ENCODE data around the gene HBG1.

HBG1 gene

DNA sequence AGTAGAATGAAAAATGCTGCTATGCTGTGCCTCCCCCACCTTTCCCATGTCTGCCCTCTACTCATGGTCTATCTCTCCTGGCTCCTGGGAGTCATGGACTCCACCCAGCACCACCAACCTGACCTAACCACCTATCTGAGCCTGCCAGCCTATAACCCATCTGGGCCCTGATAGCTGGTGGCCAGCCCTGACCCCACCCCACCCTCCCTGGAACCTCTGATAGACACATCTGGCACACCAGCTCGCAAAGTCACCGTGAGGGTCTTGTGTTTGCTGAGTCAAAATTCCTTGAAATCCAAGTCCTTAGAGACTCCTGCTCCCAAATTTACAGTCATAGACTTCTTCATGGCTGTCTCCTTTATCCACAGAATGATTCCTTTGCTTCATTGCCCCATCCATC is 35.0 kb upstream of the HBG1 start:
- DNase-seq (ENCODE audit: low read depth) = no peak
- no peak overlapping the region for H3K4me3 ChIP-seq (ENCODE audit: low read depth, low read length)
- TF ChIP-seq, protein P1, sequence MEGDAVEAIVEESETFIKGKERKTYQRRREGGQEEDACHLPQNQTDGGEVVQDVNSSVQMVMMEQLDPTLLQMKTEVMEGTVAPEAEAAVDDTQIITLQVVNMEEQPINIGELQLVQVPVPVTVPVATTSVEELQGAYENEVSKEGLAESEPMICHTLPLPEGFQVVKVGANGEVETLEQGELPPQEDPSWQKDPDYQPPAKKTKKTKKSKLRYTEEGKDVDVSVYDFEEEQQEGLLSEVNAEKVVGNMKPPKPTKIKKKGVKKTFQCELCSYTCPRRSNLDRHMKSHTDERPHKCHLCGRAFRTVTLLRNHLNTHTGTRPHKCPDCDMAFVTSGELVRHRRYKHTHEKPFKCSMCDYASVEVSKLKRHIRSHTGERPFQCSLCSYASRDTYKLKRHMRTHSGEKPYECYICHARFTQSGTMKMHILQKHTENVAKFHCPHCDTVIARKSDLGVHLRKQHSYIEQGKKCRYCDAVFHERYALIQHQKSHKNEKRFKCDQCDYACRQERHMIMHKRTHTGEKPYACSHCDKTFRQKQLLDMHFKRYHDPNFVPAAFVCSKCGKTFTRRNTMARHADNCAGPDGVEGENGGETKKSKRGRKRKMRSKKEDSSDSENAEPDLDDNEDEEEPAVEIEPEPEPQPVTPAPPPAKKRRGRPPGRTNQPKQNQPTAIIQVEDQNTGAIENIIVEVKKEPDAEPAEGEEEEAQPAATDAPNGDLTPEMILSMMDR (conservative IDR thresholded peaks at IDR 0.05; ENCODE audit: low read depth, low read length) = no peak

DNA sequence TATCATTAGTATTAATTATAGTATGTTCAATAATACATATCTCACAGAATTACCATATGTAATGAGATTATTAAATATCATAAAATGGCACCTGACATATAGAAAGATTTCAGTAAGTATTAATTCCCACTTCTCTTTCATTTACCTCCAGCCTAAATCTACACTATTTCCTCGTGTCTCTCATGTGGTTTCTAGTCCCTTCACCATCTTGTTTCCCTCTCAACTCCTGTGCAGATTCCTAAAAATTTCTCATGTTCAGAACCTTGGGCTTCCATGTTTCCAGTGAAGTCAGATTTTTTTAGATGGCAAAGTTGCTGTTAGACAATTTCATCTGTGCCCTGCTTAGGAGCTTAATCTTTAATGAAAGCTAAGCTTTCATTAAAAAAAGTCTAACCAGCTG is 34.2 kb upstream of the HBG1 start:
- TF ChIP-seq, protein P1 (conservative IDR thresholded peaks at IDR 0.05; ENCODE audit: low read depth, low read length) = no peak
- H3K4me3 ChIP-seq (ENCODE audit: low read depth, low read length) = no peak overlapping the region
- no peak for DNase-seq (ENCODE audit: low read depth)

DNA sequence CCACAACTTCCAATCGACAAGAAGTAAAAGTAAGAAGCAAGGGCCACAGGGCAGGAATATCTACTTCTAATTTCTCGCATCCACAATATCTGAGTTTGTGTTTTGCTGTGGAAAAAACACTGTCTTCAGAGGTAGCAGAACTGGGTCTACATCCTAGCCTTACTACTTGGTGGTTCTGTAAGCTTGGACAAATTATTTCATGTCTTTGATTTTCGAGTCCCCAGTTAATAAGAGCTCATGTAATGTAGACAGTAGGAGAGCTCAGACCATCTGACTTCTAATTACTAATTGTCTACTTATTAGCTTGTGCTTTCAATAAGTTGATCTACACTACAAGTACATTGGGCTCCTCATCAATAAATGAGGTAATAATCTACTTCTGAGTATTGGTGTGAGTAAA is 33.4 kb upstream of the HBG1 start:
- no peak overlapping the region for H3K4me3 ChIP-seq (ENCODE audit: low read depth, low read length)
- TF ChIP-seq, protein P1 (conservative IDR thresholded peaks at IDR 0.05; ENCODE audit: low read depth, low read length) = no peak
- no peak for DNase-seq (ENCODE audit: low read depth)

DNA sequence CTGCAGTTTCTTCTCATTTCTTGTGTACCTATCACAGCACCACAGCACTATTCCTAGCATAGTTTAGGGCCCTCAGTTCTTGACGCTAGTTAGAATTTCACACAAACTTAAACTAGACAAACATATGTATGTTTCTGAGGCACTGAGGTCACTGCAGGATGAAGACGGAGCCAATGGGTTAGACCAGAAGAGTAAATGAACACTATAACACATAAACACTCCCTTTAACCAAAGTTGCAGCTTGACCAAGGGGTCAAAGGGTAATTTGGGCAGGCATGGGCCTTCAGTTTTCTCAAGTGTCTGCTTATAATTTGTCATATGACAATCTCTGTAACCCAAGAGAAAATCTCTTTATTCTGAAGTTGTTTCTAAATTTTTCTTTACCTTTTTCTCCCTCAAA is 33.0 kb upstream of the HBG1 start:
- TF ChIP-seq, protein P1 (conservative IDR thresholded peaks at IDR 0.05; ENCODE audit: low read depth, low read length) = no peak
- no peak for DNase-seq (ENCODE audit: low read depth)
- no peak overlapping the region for H3K4me3 ChIP-seq (ENCODE audit: low read depth, low read length)

DNA sequence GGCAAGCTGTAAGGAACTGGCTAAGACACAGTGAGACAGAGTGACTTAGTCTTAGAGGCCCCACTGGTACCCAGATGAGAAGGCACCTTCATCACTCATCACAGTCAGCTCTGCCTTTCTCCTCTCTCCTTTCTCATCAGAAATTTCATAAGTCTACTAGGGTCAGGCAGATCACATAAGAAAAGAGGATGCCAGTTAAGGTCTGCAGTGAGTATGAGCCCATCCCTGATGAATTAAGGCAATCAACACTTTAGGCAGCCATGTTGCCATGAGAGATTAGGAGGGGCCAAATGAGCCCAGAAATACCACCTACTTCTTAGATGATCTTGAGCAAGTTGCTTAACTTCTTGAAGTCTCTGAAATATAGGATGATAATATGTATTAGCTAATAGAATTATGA is 31.9 kb upstream of the HBG1 start:
- no peak overlapping the region for H3K4me3 ChIP-seq (ENCODE audit: low read depth, low read length)
- no peak for DNase-seq (ENCODE audit: low read depth)
- TF ChIP-seq, protein P1 (conservative IDR thresholded peaks at IDR 0.05; ENCODE audit: low read depth, low read length) = no peak

DNA sequence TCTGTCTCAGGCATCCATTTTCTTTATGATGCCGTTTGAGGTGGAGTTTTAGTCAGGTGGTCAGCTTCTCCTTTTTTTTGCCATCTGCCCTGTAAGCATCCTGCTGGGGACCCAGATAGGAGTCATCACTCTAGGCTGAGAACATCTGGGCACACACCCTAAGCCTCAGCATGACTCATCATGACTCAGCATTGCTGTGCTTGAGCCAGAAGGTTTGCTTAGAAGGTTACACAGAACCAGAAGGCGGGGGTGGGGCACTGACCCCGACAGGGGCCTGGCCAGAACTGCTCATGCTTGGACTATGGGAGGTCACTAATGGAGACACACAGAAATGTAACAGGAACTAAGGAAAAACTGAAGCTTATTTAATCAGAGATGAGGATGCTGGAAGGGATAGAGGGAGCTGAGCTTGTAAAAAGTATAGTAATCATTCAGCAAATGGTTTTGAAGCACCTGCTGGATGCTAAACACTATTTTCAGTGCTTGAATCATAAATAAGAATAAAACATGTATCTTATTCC is 31.0 kb upstream of the HBG1 start:
- peak; percentile 99 for DNase-seq (ENCODE audit: low read depth)
- no peak overlapping the region for H3K4me3 ChIP-seq (ENCODE audit: low read depth, low read length)
- TF ChIP-seq, protein P1 (conservative IDR thresholded peaks at IDR 0.05; ENCODE audit: low read depth, low read length) = no peak

DNA sequence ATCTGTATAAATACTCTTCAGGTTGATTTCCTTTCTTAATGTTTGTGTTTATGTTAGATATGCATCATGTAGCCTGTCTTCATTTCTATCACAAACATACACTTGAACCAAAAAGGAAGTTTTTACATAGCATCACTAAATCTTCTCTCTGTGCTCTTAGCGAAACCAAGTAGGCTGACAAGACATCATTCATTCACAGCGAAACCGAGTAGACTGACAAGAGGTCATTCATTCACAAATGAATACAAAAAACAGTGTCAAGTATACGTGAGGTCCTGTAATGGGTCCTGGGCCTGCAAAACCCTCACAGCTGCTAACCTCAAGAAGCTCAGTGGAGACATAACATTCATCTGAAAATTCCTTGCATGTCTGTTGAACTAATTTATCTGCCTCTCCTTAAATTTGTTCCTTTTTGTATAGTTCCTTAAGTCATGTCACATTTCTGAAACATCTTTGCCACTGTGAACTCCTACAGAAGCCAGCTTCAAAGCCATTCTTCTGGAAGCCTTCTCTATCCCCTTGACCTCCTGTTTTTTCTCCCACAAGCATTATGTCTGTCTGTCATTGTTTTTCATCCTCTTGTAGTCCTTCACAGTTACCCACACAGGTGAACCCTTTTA is 29.9 kb upstream of the HBG1 start:
- DNase-seq (ENCODE audit: low read depth) = no peak
- TF ChIP-seq, protein P1 (conservative IDR thresholded peaks at IDR 0.05; ENCODE audit: low read depth, low read length) = no peak
- H3K4me3 ChIP-seq (ENCODE audit: low read depth, low read length) = no peak overlapping the region

All from choroid plexus epithelial cell (primary cell).